ENCODE results near the gene MYH6. TPM values are rescaled to one million over a fixed set of nuclear protein-coding genes. Genes with fewer than 3 reads are reported as not detected.

Gene MYH6
- total RNA-seq, 2 experiments from 2014 or later = not detected

GRCh38 chr14:23405096-23405495 lies 3.0 kb downstream of the MYH6 start:
- H3K36me3 Mint-ChIP-seq (ENCODE audit: low read depth) = no peaks in the 10 kb centered on the region
- no peaks in the 10 kb centered on the region for H3K27me3 Mint-ChIP-seq
- POLR2A ChIA-PET = no interaction called here
- H3K4me3 Mint-ChIP-seq = no peak overlapping the region
- CTCF ChIA-PET = no interaction called here
- TF ChIP-seq CTCF (IDR thresholded peaks at IDR 0.05) = no peak
- no peak overlapping the region for H3K27ac Mint-ChIP-seq
- no peaks in the 10 kb centered on the region for H3K4me1 Mint-ChIP-seq (ENCODE audit: low read depth)
- no peak for DNase-seq
- intact Hi-C loops (cut with micrococcal nuclease) = no loop called here
- no peak for ATAC-seq
- no peaks in the 10 kb centered on the region for H3K9me3 Mint-ChIP-seq

- no peak for DNase-seq
- Mint-ChIP-seq H3K9me3 (no peaks in the 10 kb centered on the region), H3K27ac (no peak overlapping the region), H3K36me3 (ENCODE audit: low read depth) (no peaks in the 10 kb centered on the region), H3K4me1 (ENCODE audit: low read depth) (no peaks in the 10 kb centered on the region), H3K4me3 (no peak overlapping the region), H3K27me3 (no peaks in the 10 kb centered on the region)
- ChIA-PET CTCF (no interaction called here), POLR2A (no interaction called here)
- TF ChIP-seq CTCF (IDR thresholded peaks at IDR 0.05) = no peak
- intact Hi-C loops (cut with micrococcal nuclease) = no loop called here
- no peak for ATAC-seq
These were observed 3.7 kb downstream of the MYH6 start for GRCh38 chr14:23404331-23404900.

- POLR2A ChIA-PET = no interaction called here
- Mint-ChIP-seq H3K27ac (no peak overlapping the region), H3K9me3 (no peaks in the 10 kb centered on the region), H3K4me1 (ENCODE audit: low read depth) (no peaks in the 10 kb centered on the region), H3K27me3 (no peaks in the 10 kb centered on the region), H3K4me3 (no peak overlapping the region), H3K36me3 (ENCODE audit: low read depth) (no peaks in the 10 kb centered on the region)
- intact Hi-C loops (cut with micrococcal nuclease) = no loop called here
- TF ChIP-seq CTCF (IDR thresholded peaks at IDR 0.05) = no peak
- CTCF ChIA-PET = no interaction called here
- DNase-seq (no peak), ATAC-seq (no peak)
These were observed 4.2 kb downstream of the MYH6 start for GRCh38 chr14:23403908-23404307.

- Mint-ChIP-seq H3K36me3 (ENCODE audit: low read depth) (no peaks in the 10 kb centered on the region), H3K27me3 (no peaks in the 10 kb centered on the region), H3K4me1 (ENCODE audit: low read depth) (no peaks in the 10 kb centered on the region), H3K4me3 (no peak overlapping the region), H3K9me3 (no peaks in the 10 kb centered on the region), H3K27ac (no peak overlapping the region)
- POLR2A ChIA-PET = no interaction called here
- ATAC-seq (no peak), DNase-seq (no peak)
- CTCF ChIA-PET = no interaction called here
- intact Hi-C loops (cut with micrococcal nuclease) = no loop called here
- no peak for TF ChIP-seq CTCF (IDR thresholded peaks at IDR 0.05)
These were observed 5.0 kb downstream of the MYH6 start for GRCh38 chr14:23403139-23403438.

GRCh38 chr14:23402296-23403138 lies 5.6 kb downstream of the MYH6 start:
- no peaks in the 10 kb centered on the region for H3K27me3 Mint-ChIP-seq
- H3K27ac Mint-ChIP-seq = no peak overlapping the region
- H3K36me3 Mint-ChIP-seq (ENCODE audit: low read depth) = no peaks in the 10 kb centered on the region
- intact Hi-C loops (cut with micrococcal nuclease) = no loop called here
- ATAC-seq = no peak
- ChIA-PET CTCF (no interaction called here), POLR2A (no interaction called here)
- no peak overlapping the region for H3K4me3 Mint-ChIP-seq
- H3K4me1 Mint-ChIP-seq (ENCODE audit: low read depth) = no peaks in the 10 kb centered on the region
- no peaks in the 10 kb centered on the region for H3K9me3 Mint-ChIP-seq
- DNase-seq = no peak
- no peak for TF ChIP-seq CTCF (IDR thresholded peaks at IDR 0.05)

Measured in activated CD8-positive, alpha-beta T cell treated with anti-CD3 and anti-CD28 coated beads for 36 hours (primary cell).